Neuronal stem cell (in vitro differentiated cells): ENCODE results near the gene FBXO44.
A peak's percentile ranks its signal among the peaks of the same experiment; 100 is the strongest.

Experiments used
- DNase-seq: peaks from one replicate; pipeline ENCODE4 v3.0.0-alpha.2; 2013; ENCODE audit warnings: low spot score
- H2AFZ ChIP-seq: one replicate; pipeline ENCODE4 v1.6.1; 2013; ENCODE audit warnings: mild to moderate bottlenecking, low read length, inconsistent platforms
- H2AK5ac ChIP-seq: 2 replicates; pipeline ENCODE4 v1.6.1; 2013; ENCODE audit warnings: low read depth, mild to moderate bottlenecking, inconsistent platforms, low read length, moderate library complexity, mixed read lengths
- H2BK120ac ChIP-seq: 2 replicates; pipeline ENCODE4 v1.6.1; 2013; ENCODE audit warnings: low read depth, mild to moderate bottlenecking, inconsistent platforms, low read length, moderate library complexity, mixed read lengths
- H2BK12ac ChIP-seq: one replicate; pipeline ENCODE4 v1.6.1; 2013; ENCODE audit warnings: low read length, inconsistent platforms
- H2BK15ac ChIP-seq: 2 replicates; pipeline ENCODE4 v1.6.1; 2013; ENCODE audit warnings: mild to moderate bottlenecking, low read length, inconsistent platforms, mixed read lengths
- H2BK5ac ChIP-seq: one replicate; pipeline ENCODE4 v1.6.1; 2013; ENCODE audit warnings: inconsistent platforms, mild to moderate bottlenecking, low read length, moderate library complexity
- H3K14ac ChIP-seq: one replicate; pipeline ENCODE4 v1.6.1; 2013; ENCODE audit warnings: low read length, inconsistent platforms
- H3K18ac ChIP-seq: 2 replicates; pipeline ENCODE4 v1.6.1; 2013; ENCODE audit warnings: low read length, inconsistent platforms
- H3K23ac ChIP-seq: 2 replicates; pipeline ENCODE4 v1.6.1; 2013; ENCODE audit warnings: low read depth, mild to moderate bottlenecking, mixed read lengths, low read length, inconsistent platforms; ENCODE audit not compliant: poor library complexity
- H3K27ac ChIP-seq: replicated peaks from 3 replicates; pipeline ENCODE4 v1.5.1; 2013; ENCODE audit warnings: low read length, inconsistent platforms
- H3K27me3 ChIP-seq, 3 experiments: 2 replicates each; pipeline ENCODE4 v1.6.1; 2013; ENCODE audit warnings: low read length in 3 of 3, mild to moderate bottlenecking in 2 of 3, inconsistent platforms in 1 of 3, low read depth in 1 of 3, mixed read lengths in 1 of 3, moderate library complexity in 1 of 3; ENCODE audit not compliant: control insufficient read depth in 3 of 3, insufficient read depth in 3 of 3
- H3K36me3 ChIP-seq, 2 donors: replicated peaks in 1 of 2; 2 replicates each; pipeline ENCODE4 v1.6.1; 2013; ENCODE audit warnings: low read length in 2 of 2; ENCODE audit not compliant: control insufficient read depth in 2 of 2, insufficient read depth in 2 of 2
- H3K4ac ChIP-seq: 2 replicates; pipeline ENCODE4 v1.6.1; 2013; ENCODE audit warnings: inconsistent platforms, mild to moderate bottlenecking, low read length, moderate library complexity
- H3K4me1 ChIP-seq, 2 donors: 1 replicate in 1 of 2; 2 replicates in 1 of 2; pipeline ENCODE4 v1.6.1; 2013; ENCODE audit warnings: low read length in 2 of 2, low read depth in 1 of 2; ENCODE audit not compliant: control insufficient read depth in 2 of 2, insufficient read depth in 1 of 2
- H3K4me2 ChIP-seq: one replicate; pipeline ENCODE4 v1.6.1; 2013; ENCODE audit warnings: mild to moderate bottlenecking, low read length, inconsistent platforms; ENCODE audit not compliant: insufficient read depth, poor library complexity, severe bottlenecking
- H3K4me3 ChIP-seq, 2 donors: 2 replicates each; pipeline ENCODE4 v1.5.1; 2013; ENCODE audit warnings: low read length in 2 of 2, mild to moderate bottlenecking in 2 of 2, inconsistent platforms in 1 of 2, moderate library complexity in 1 of 2
- H3K79me1 ChIP-seq: one replicate; pipeline ENCODE4 v1.6.1; 2013; ENCODE audit warnings: low read depth, mild to moderate bottlenecking, inconsistent platforms, low read length, moderate library complexity
- H3K9ac ChIP-seq: one replicate; pipeline ENCODE4 v1.6.1; 2013; ENCODE audit warnings: mild to moderate bottlenecking, low read depth, low read length, inconsistent platforms; ENCODE audit not compliant: poor library complexity
- H3K9me3 ChIP-seq, 2 donors: replicated peaks in 1 of 2; 2 replicates each; pipeline versions ENCODE3 to v1.6.1; 2013; ENCODE audit warnings: low read length in 2 of 2, mild to moderate bottlenecking in 2 of 2, inconsistent platforms in 1 of 2, low read depth in 1 of 2, mixed read lengths in 1 of 2, moderate library complexity in 1 of 2; ENCODE audit not compliant: control insufficient read depth in 2 of 2, insufficient read depth in 1 of 2
- H4K8ac ChIP-seq: one replicate; pipeline ENCODE4 v1.6.1; 2013; ENCODE audit warnings: low read depth, mild to moderate bottlenecking, inconsistent platforms, low read length, moderate library complexity
- H4K91ac ChIP-seq: one replicate; pipeline ENCODE4 v1.6.1; 2013; ENCODE audit warnings: low read length, low read depth, mild to moderate bottlenecking, inconsistent platforms; ENCODE audit not compliant: poor library complexity
- WGBS, 2 donors: extraction: QIAGEN DNeasy Blood & Tissue Kit; methylation state at CpG; one replicate each; pipeline ENCODE4 v1.1.7; 2013; ENCODE audit warnings: missing lambda C conversion rate in 2 of 2, mixed read lengths in 1 of 2; ENCODE audit not compliant: insufficient read length in 2 of 2, insufficient replicate concordance in 1 of 2; ENCODE audit errors: extremely low coverage in 2 of 2; 5-methylcytosine and 5-hydroxymethylcytosine counted together

The FBXO44 gene

GRCh38 chr1:11712285-11712684 is 57.6 kb downstream of the FBXO44 start:
- no peak overlapping the region for H4K91ac ChIP-seq
- H2BK5ac ChIP-seq = no peak overlapping the region
- peaks cover 0 to 7% of the 10 kb centered on the region in 2 donors for H3K4me1 ChIP-seq
- no peak overlapping the region for H2BK120ac ChIP-seq
- H2AFZ ChIP-seq = no peak overlapping the region
- peak overlapping the region; percentile 65 for H3K14ac ChIP-seq
- H3K79me1 ChIP-seq = no peaks in the 10 kb centered on the region
- no peaks in the 10 kb centered on the region for H3K9me3 ChIP-seq
- no peak overlapping the region for H2AK5ac ChIP-seq
- H3K9ac ChIP-seq = no peak overlapping the region
- H3K4me2 ChIP-seq = no peak overlapping the region
- no peak for DNase-seq
- no peak overlapping the region for H3K4me3 ChIP-seq
- H2BK15ac ChIP-seq = no peak overlapping the region
- WGBS, 2 donors = no CpG with 5 or more reads among the region's 8 CpGs
- no peaks in the 10 kb centered on the region for H3K27me3 ChIP-seq
- H3K27ac ChIP-seq = no peak overlapping the region
- peaks cover 6 to 93% of the 10 kb centered on the region in 2 donors for H3K36me3 ChIP-seq
- H4K8ac ChIP-seq = no peak overlapping the region
- H3K23ac ChIP-seq = no peak overlapping the region
- no peak overlapping the region for H3K18ac ChIP-seq
- no peak overlapping the region for H3K4ac ChIP-seq
- no peak overlapping the region for H2BK12ac ChIP-seq
